ENCODE measurements around the gene SYT9. TPM values are rescaled to one million over a fixed set of nuclear protein-coding genes. Genes with fewer than 3 reads are reported as not detected.
"Not testable (repeated sequence)": the region's sequence is repeated elsewhere in the genome, so short reads cannot be mapped to it uniquely, and the experiment has no call there.

Gene SYT9
- polyA plus RNA-seq, 3 donors: 4.5 to 5.7 (median 5.6) TPM

DNA sequence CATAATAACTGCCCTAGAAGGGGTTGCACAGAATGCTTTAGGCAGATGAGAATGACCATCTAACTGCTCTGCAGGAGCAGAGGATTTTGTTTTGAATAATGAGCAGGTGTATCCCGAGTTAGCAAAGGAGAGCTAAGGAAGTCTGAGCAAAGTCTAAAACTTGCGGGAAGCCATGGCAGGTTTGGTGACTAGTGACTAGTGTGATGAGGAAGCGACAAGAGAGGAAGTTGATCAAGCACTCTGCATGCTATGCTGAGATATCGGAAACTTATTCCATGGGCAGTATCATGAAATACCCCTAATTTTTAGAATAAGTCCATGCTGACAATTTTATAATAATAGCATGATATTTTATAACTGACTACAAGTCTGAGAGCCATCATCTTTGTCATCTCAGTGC lies 246.5 kb downstream of the SYT9 start:
- DNase-seq (ENCODE audit: low read depth in 3 of 3, low spot score in 2 of 3): no peak

GRCh38 chr11:7499081-7499480 lies 247.4 kb downstream of the SYT9 start:
- no peak for DNase-seq (ENCODE audit: low read depth in 3 of 3, low spot score in 2 of 3)

DNA sequence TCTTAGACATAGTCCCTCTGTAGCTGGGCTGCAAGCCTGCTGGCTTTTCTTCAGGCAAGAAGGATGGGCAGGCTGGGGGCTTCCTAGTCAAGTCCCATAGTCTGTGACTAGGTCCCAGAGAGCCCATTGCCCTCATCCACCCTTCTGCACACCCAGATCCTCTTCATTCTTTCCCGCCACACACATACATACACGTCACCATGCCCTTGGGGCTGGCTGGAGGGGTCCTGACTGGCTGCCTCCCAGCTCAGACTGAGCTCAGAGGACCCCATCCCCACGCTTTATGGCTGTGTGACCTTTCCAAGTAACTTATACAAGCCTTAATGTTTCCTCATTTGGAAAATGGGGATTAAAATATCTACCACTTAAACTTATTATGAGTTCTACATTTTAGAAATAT lies 248.5 kb downstream of the SYT9 start:
- DNase-seq (ENCODE audit: low read depth in 3 of 3, low spot score in 2 of 3): no peak

GRCh38 chr11:7501251-7501650 lies 249.5 kb downstream of the SYT9 start:
- DNase-seq (ENCODE audit: low read depth in 3 of 3, low spot score in 2 of 3): no peak

DNA sequence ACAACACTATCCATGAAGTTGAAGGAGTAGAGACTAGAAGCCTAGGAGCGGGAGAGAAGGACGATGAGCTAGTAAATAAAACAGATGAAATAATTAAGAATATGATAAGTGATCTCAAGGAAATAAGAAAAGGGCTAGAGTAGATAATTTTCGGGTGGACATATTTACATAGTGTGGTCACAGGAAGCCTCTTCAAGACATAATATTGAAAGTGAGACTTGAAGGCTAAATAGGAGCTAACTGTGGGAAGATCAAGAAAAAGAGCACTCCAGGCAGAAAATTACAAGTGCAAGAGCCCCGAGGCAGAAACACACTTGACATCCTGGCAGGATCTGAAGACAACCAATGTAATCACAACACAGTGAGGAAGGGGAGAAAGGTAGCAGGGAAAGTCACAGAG lies 250.2 kb downstream of the SYT9 start:
- no peak for DNase-seq (ENCODE audit: low read depth in 3 of 3, low spot score in 2 of 3)

DNA sequence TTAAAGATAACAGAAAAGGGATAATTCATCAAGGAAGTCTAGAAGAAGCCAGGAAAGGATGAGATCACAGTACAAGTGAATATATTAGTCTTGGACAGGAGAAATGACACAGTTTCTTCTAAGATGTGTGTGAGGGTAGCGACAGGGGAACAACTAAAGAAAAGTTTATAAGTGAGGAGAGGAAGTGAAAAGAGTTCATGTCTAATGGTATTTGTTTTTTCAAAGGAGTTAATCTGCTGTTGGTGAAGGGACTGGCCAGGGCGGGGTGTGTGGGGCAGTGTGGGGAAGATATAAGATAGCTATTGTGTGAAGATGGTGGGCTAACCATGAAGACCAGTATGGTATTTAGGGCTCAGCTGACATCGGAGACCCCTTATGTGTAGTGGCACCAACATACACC lies 254.5 kb downstream of the SYT9 start:
- no peak for DNase-seq (ENCODE audit: low read depth in 3 of 3, low spot score in 2 of 3)

GRCh38 chr11:7508087-7508486 lies 256.4 kb downstream of the SYT9 start:
- DNase-seq (ENCODE audit: low read depth in 3 of 3, low spot score in 2 of 3): no peak

DNA sequence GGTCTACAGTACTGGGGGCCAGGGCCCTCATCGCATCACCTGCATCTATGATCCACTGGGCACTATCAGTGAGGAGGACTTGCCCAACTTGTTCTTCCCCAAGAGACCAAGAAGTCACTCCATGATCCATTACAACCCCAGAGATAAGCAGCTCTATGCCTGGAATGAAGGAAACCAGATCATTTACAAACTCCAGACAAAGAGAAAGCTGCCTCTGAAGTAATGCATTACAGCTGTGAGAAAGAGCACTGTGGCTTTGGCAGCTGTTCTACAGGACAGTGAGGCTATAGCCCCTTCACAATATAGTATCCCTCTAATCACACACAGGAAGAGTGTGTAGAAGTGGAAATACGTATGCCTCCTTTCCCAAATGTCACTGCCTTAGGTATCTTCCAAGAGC lies 258.3 kb downstream of the SYT9 start:
- no peak for DNase-seq (ENCODE audit: low read depth in 3 of 3, low spot score in 2 of 3)

GRCh38 chr11:7511401-7511800 lies 259.7 kb downstream of the SYT9 start:
- DNase-seq (ENCODE audit: low read depth in 3 of 3, low spot score in 2 of 3): no peak

- DNase-seq (ENCODE audit: low read depth in 3 of 3, low spot score in 2 of 3): peak in 2 of 3 donors; percentile 38 to 53
These were observed 261.0 kb downstream of the SYT9 start for GRCh38 chr11:7512525-7513233.

- peak; percentile 50 to 63 (median 56) for DNase-seq (ENCODE audit: low read depth in 3 of 3, low spot score in 2 of 3)
These were observed 261.8 kb downstream of the SYT9 start, which contains the start of gene PPFIBP2 for GRCh38 chr11:7513234-7514098. Gene PPFIBP2, plus strand, starts transcription at chr11:7513999. Its CDS starts 35,477 bp downstream, at chr11:7549476.

- DNase-seq (ENCODE audit: low read depth in 3 of 3, low spot score in 2 of 3): peak in 1 of 3 donors; percentile 21
These were observed 262.4 kb downstream of the SYT9 start for GRCh38 chr11:7514099-7514591.

DNA sequence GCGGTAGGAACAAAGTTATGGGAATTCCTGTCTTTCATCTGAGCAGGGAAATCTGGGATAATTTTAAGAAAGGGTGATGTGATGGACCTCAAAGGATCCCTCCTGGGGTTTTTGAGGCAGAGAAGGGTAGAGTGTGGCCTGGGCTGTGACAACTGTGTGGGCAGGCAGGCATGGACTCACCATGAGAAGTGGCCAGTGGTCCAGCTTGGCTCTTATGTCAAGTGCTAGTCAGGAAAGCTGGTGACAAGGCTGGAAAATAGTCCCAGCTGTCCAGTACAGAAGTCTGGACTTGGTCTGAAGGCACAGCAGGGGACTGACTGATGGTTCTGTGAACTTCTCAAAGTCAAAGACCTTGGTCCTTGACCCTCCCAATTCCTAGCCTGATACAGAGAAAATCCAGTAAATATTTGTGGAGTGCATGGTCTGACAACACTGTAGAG lies 263.8 kb downstream of the SYT9 start:
- no peak for DNase-seq (ENCODE audit: low read depth in 3 of 3, low spot score in 2 of 3)

DNA sequence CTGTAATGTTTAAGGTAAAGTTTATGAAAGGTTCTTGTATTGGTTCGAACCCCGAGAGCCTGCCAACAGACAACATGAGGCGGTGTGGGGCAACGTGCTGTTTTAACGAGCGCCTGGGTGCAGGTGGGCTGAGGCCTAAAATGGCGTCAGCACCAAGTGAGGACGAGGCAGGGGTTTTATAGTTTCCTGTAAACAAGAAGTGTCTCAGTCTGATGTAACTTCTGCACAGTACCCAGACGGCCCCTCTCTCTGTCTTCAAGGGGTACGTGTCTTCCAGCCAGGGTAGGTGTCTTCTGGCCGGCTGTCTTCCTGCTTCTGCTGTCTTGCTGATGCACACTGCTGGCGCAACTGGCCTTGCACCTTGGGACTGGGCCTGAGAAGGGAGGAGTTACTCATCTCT lies 264.8 kb downstream of the SYT9 start:
- no peak for DNase-seq (ENCODE audit: low read depth in 3 of 3, low spot score in 2 of 3)

GRCh38 chr11:7517743-7518142 lies 266.0 kb downstream of the SYT9 start:
- not testable (repeated sequence) for DNase-seq (ENCODE audit: low read depth in 3 of 3, low spot score in 2 of 3)

Other genes with a start within 250 kb of the SYT9 start
- gene ZNF214, start 231.6 kb upstream of the SYT9 start, polyA plus RNA-seq (ENCODE audit: insufficient read length in 3 of 3): 10 to 100 TPM; 11.8 to 13.9 (median 13.7) TPM
- 1 to 10 TPM in 1 of 3 donors, under 1 TPM in 2; 0.71 to 1.4 (median 0.79) TPM for gene NLRP14, start 231.4 kb upstream of the SYT9 start, polyA plus RNA-seq (ENCODE audit: insufficient read length in 3 of 3)
- under 1 TPM; 0.08 to 0.12 (median 0.11) TPM for gene RBMXL2, start 162.9 kb upstream of the SYT9 start, polyA plus RNA-seq (ENCODE audit: insufficient read length in 3 of 3)
- gene OLFML1, start 233.6 kb downstream of the SYT9 start, polyA plus RNA-seq (ENCODE audit: insufficient read length in 3 of 3): 10 to 100 TPM; 38.7 to 40.7 (median 38.8) TPM

Measured in right renal cortex interstitium (tissue), 3 donors.